HG02588 (cell line): ENCODE results near the gene NTNG1.

Experiments
- ATAC-seq: cut with Tn5 transposase; IDR thresholded peaks from one replicate; pipeline ENCODE4 v1.9.1; 2021; ENCODE audit warnings: mild to moderate bottlenecking, moderate library complexity; ENCODE audit not compliant: unreplicated experiment

NTNG1 gene

GRCh38 chr1:107487506-107487905 lies 346.7 kb downstream of the NTNG1 start:
- ATAC-seq = no peak

- no peak for ATAC-seq
These were observed 350.7 kb downstream of the NTNG1 start for GRCh38 chr1:107491582-107491981.

- no peak for ATAC-seq
These were observed 352.4 kb downstream of the NTNG1 start for GRCh38 chr1:107493111-107493716.

GRCh38 chr1:107494061-107494460 lies 353.2 kb downstream of the NTNG1 start:
- no peak for ATAC-seq

- ATAC-seq = no peak
These were observed 355.2 kb downstream of the NTNG1 start for GRCh38 chr1:107496002-107496401.

- ATAC-seq = peak; percentile 97
These were observed 358.4 kb downstream of the NTNG1 start for GRCh38 chr1:107499139-107499744.

- ATAC-seq = no peak
These were observed 360.3 kb downstream of the NTNG1 start for GRCh38 chr1:107501081-107501605.

GRCh38 chr1:107510347-107510746 lies 369.5 kb downstream of the NTNG1 start:
- no peak for ATAC-seq

GRCh38 chr1:107512836-107513235 lies 372.0 kb downstream of the NTNG1 start:
- ATAC-seq = no peak

- ATAC-seq = no peak
These were observed 374.0 kb downstream of the NTNG1 start for GRCh38 chr1:107514841-107515240.

GRCh38 chr1:107515702-107516101 lies 374.9 kb downstream of the NTNG1 start:
- ATAC-seq = no peak

- no peak for ATAC-seq
These were observed 382.2 kb downstream of the NTNG1 start for GRCh38 chr1:107523061-107523460.

- no peak for ATAC-seq
These were observed 382.9 kb downstream of the NTNG1 start for GRCh38 chr1:107523736-107524135.

- no peak for ATAC-seq
These were observed 383.5 kb downstream of the NTNG1 start for GRCh38 chr1:107524301-107524700.

- ATAC-seq = no peak
These were observed 384.3 kb downstream of the NTNG1 start for GRCh38 chr1:107525145-107525544.

- no peak for ATAC-seq
These were observed 385.1 kb downstream of the NTNG1 start for GRCh38 chr1:107525961-107526360.

- no peak for ATAC-seq
These were observed 385.8 kb downstream of the NTNG1 start for GRCh38 chr1:107526524-107527198.

- ATAC-seq = peak; percentile 96
These were observed 388.8 kb downstream of the NTNG1 start for GRCh38 chr1:107529511-107530149.

- ATAC-seq = no peak
These were observed 389.7 kb downstream of the NTNG1 start for GRCh38 chr1:107530543-107530942.

GRCh38 chr1:107531065-107531908 lies 390.4 kb downstream of the NTNG1 start:
- ATAC-seq = no peak

GRCh38 chr1:107532318-107532717 lies 391.5 kb downstream of the NTNG1 start:
- ATAC-seq = no peak
